ENCODE measurements around the gene UBL4A.

Gene UBL4A

GRCh38 chrX:154471839-154472684, 14.4 kb downstream of the UBL4A start:
- Histone ChIP-seq H3K36me3 (peaks cover 4 to 70% (median 45%) of the 10 kb centered on the region in 3 donors), H3K27ac (no peak overlapping the region), H3K9me3 (no peaks in the 10 kb centered on the region), H3K27me3 (no peaks in the 10 kb centered on the region), H3K4me1 (no peaks in the 10 kb centered on the region), H3K4me3 (no peak overlapping the region)
- TF ChIP-seq, protein P1, sequence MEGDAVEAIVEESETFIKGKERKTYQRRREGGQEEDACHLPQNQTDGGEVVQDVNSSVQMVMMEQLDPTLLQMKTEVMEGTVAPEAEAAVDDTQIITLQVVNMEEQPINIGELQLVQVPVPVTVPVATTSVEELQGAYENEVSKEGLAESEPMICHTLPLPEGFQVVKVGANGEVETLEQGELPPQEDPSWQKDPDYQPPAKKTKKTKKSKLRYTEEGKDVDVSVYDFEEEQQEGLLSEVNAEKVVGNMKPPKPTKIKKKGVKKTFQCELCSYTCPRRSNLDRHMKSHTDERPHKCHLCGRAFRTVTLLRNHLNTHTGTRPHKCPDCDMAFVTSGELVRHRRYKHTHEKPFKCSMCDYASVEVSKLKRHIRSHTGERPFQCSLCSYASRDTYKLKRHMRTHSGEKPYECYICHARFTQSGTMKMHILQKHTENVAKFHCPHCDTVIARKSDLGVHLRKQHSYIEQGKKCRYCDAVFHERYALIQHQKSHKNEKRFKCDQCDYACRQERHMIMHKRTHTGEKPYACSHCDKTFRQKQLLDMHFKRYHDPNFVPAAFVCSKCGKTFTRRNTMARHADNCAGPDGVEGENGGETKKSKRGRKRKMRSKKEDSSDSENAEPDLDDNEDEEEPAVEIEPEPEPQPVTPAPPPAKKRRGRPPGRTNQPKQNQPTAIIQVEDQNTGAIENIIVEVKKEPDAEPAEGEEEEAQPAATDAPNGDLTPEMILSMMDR (IDR thresholded peaks at IDR 0.05): no peak
- intact Hi-C loops (cut with DNase I; ENCODE audit: low total_unique reads): no loop called here
- no peak for DNase-seq

- TF ChIP-seq, protein P1 (IDR thresholded peaks at IDR 0.05): no peak
- DNase-seq: no peak
- intact Hi-C loops (cut with DNase I; ENCODE audit: low total_unique reads): no loop called here
- Histone ChIP-seq H3K9me3 (no peaks in the 10 kb centered on the region), H3K4me1 (no peaks in the 10 kb centered on the region), H3K27me3 (no peaks in the 10 kb centered on the region), H3K27ac (no peak overlapping the region), H3K36me3 (peaks cover 11 to 80% (median 55%) of the 10 kb centered on the region in 3 donors), H3K4me3 (no peak overlapping the region)
Measured at GRCh38 chrX:154470914-154471568, 15.4 kb downstream of the UBL4A start.

- intact Hi-C loops (cut with DNase I; ENCODE audit: low total_unique reads): no loop called here
- Histone ChIP-seq H3K36me3 (peaks cover 13 to 86% (median 55%) of the 10 kb centered on the region in 3 donors), H3K9me3 (no peaks in the 10 kb centered on the region), H3K4me1 (no peaks in the 10 kb centered on the region), H3K27me3 (no peaks in the 10 kb centered on the region), H3K4me3 (no peak overlapping the region), H3K27ac (no peak overlapping the region)
- DNase-seq: no peak
- TF ChIP-seq, protein P1 (IDR thresholded peaks at IDR 0.05): no peak
Measured at GRCh38 chrX:154470434-154470833, 16.0 kb downstream of the UBL4A start.

DNA sequence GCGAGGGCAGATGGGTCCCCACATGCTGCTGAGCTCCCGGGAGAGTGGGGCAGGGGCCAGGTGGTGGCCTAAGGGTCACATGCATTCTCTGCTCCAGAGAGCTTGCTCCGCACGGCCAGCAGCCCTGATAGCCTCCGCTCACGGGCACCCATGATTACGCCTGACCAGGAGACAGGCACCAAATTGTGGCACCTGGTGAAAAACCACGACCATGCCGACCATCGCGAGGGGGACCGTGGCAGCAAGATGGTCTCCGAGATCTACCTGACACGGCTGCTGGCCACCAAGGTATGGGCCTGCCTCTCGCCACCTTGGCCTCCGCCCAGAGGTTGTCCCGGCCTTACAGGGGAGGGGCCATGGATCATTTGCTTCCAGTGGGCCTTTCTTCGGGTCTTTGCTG, 16.5 kb downstream of the UBL4A start:
- intact Hi-C loops (cut with DNase I; ENCODE audit: low total_unique reads): no loop called here
- no peak overlapping the region for H3K27ac ChIP-seq
- TF ChIP-seq, protein P1 (IDR thresholded peaks at IDR 0.05): no peak
- H3K4me1 ChIP-seq: no peaks in the 10 kb centered on the region
- no peak for DNase-seq
- no peaks in the 10 kb centered on the region for H3K9me3 ChIP-seq
- peaks cover 14 to 92% (median 58%) of the 10 kb centered on the region in 3 donors for H3K36me3 ChIP-seq
- no peaks in the 10 kb centered on the region for H3K27me3 ChIP-seq
- no peak overlapping the region for H3K4me3 ChIP-seq

DNA sequence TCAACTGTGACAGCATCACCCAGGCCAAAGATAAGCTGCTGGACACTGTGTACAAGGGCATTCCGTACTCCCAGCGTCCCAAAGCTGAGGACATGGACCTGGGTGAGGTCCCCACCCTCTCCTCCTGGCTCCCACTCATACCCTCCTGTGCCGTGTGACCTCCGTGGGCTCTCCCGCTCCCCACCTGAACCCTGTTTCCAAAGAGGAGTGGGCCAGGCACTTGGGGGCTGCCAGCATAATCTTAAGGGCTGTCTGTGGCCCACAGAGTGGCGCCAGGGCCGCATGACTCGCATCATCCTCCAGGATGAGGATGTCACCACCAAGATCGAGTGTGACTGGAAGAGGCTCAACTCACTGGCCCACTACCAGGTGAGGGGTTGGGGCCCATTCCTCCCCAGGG, 17.3 kb downstream of the UBL4A start:
- TF ChIP-seq, protein P1 (IDR thresholded peaks at IDR 0.05): no peak
- H3K4me1 ChIP-seq: no peaks in the 10 kb centered on the region
- no peaks in the 10 kb centered on the region for H3K27me3 ChIP-seq
- DNase-seq: no peak
- H3K4me3 ChIP-seq: no peak overlapping the region
- intact Hi-C loops (cut with DNase I; ENCODE audit: low total_unique reads): no loop called here
- no peak overlapping the region for H3K27ac ChIP-seq
- no peaks in the 10 kb centered on the region for H3K9me3 ChIP-seq
- peaks cover 21 to 98% (median 61%) of the 10 kb centered on the region in 3 donors for H3K36me3 ChIP-seq
